ENCODE results near the gene IGSF10. TPM values are rescaled to one million over a fixed set of nuclear protein-coding genes. Genes with fewer than 3 reads are reported as not detected.

The IGSF10 gene
- total and polyA plus RNA-seq, 10 of the 15 experiments (the other 5 are each of a cell fraction or from before 2014, with no cell fraction given) = under 0.01 to 0.18 (median 0.03) TPM; not detected in 2

- H3K79me2 ChIP-seq (ENCODE audit: control insufficient read depth, insufficient read depth, low read length) = no peaks in the 10 kb centered on the region
- H3K4me2 ChIP-seq (ENCODE audit: control insufficient read depth, insufficient read depth) = no peak overlapping the region
- RAD21 ChIA-PET (ENCODE audit: unreplicated experiment) = no interaction called here
- in situ Hi-C loops (cut with MboI) = no loop called here
- no TSS peak for BruUV-seq (replicated peaks)
- no peak overlapping the region for H3K27ac ChIP-seq (ENCODE audit: control insufficient read depth, insufficient read depth)
- no peak for DNase-seq (ENCODE audit: low read depth, low spot score)
- intact Hi-C loops (cut with micrococcal nuclease; ENCODE audit: unreplicated experiment) = no loop called here
- no peaks in the 10 kb centered on the region for H3K36me3 ChIP-seq (ENCODE audit: control insufficient read depth in 2 of 2, insufficient read depth in 2 of 2, low read length in 1 of 2)
- TF ChIP-seq CBFB (IDR thresholded peaks at IDR 0.05; ENCODE audit: low read depth) (no peak), ZSCAN29 (IDR thresholded peaks at IDR 0.05) (no peak), SRF (IDR thresholded peaks at IDR 0.05; ENCODE audit: low read depth in 2 of 2, low read length in 2 of 2) (no peak), SMARCA5 (IDR thresholded peaks at IDR 0.05) (no peak), SMAD1 (IDR thresholded peaks at IDR 0.05; ENCODE audit: low read depth, partially characterized antibody) (no peak), DPF2 (IDR thresholded peaks at IDR 0.05) (no peak), RELA (IDR thresholded peaks at IDR 0.05; ENCODE audit: borderline replicate concordance, partially characterized antibody) (no peak), USF1 (IDR thresholded peaks at IDR 0.05; ENCODE audit: borderline replicate concordance, extremely low read length, insufficient read depth, low read depth, low read length) (no peak)
- 69% methylated on average over 3 of the region's 3 CpGs for WGBS (ENCODE audit: insufficient coverage, insufficient replicate concordance, low lambda C conversion rate, missing lambda C conversion rate)
- H3K4me3 ChIP-seq = no peak overlapping the region
- no peak overlapping the region for H2AFZ ChIP-seq (ENCODE audit: control insufficient read depth, low read depth, low read length)
- no peak for FAIRE-seq
- POLR2A ChIA-PET = no interaction called here
- H3K4me1 ChIP-seq (ENCODE audit: control insufficient read depth, insufficient read depth, low read length) = no peaks in the 10 kb centered on the region
- H3K9me3 ChIP-seq (replicated peaks; ENCODE audit: control insufficient read depth, insufficient read depth, low read length) = no peaks in the 10 kb centered on the region
- H4K20me1 ChIP-seq (ENCODE audit: control insufficient read depth, insufficient read depth) = no peaks in the 10 kb centered on the region
- no peak overlapping the region for H3K9ac ChIP-seq (ENCODE audit: control insufficient read depth, insufficient read depth, low read length)
- no peak for ATAC-seq
- no peaks in the 10 kb centered on the region for H3K27me3 ChIP-seq (replicated peaks in 1 of 2; ENCODE audit: control insufficient read depth in 2 of 2, insufficient read depth in 2 of 2, low read length in 1 of 2)
- SMC1A ChIA-PET (ENCODE audit: uncharacterized antibody, unreplicated experiment) = no interaction called here
- CTCF ChIA-PET = no interaction called here
Measured at GRCh38 chr3:151446002-151446340, 14.9 kb downstream of the IGSF10 start.
